ENCODE data around the gene TBC1D9B. TPM values are rescaled to one million over a fixed set of nuclear protein-coding genes. Genes with fewer than 3 reads are reported as not detected.

TBC1D9B gene
- polyA plus RNA-seq, 2 of the 4 experiments (the other 2 are of a cell fraction) = 37.2 to 64.7 TPM

- TF ChIP-seq GATA3 (IDR thresholded peaks at IDR 0.05; ENCODE audit: borderline replicate concordance) = no peak
- TF ChIP-seq, protein P1, sequence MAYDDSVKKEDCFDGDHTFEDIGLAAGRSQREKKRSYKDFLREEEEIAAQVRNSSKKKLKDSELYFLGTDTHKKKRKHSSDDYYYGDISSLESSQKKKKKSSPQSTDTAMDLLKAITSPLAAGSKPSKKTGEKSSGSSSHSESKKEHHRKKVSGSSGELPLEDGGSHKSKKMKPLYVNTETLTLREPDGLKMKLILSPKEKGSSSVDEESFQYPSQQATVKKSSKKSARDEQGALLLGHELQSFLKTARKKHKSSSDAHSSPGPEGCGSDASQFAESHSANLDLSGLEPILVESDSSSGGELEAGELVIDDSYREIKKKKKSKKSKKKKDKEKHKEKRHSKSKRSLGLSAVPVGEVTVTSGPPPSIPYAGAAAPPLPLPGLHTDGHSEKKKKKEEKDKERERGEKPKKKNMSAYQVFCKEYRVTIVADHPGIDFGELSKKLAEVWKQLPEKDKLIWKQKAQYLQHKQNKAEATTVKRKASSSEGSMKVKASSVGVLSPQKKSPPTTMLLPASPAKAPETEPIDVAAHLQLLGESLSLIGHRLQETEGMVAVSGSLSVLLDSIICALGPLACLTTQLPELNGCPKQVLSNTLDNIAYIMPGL (CRISPR knock-in tag; IDR thresholded peaks at IDR 0.05; ENCODE audit: borderline replicate concordance) = no peak
- no peak for TF ChIP-seq HOXA7 (CRISPR knock-in tag; IDR thresholded peaks at IDR 0.05)
- TF ChIP-seq ZC3H11A (IDR thresholded peaks at IDR 0.05) = no peak
- TF ChIP-seq ZSCAN20 (CRISPR knock-in tag; IDR thresholded peaks at IDR 0.05) = no peak
- TF ChIP-seq RAD21 (conservative IDR thresholded peaks at IDR 0.05 in 1 of 2, IDR thresholded peaks at IDR 0.05 in 1 of 2) = peak in 1 of 2 experiments; percentile 30; a peak in 2 of 5 replicates
- TF ChIP-seq TP53 (CRISPR knock-in tag; IDR thresholded peaks at IDR 0.05) = no peak
- no peak for TF ChIP-seq NFE2L2 (conservative IDR thresholded peaks at IDR 0.05; ENCODE audit: low read length)
These were observed 48.9 kb downstream of the TBC1D9B start, which contains the start of gene MRNIP (continued) for GRCh38 chr5:179858586-179859427.

DNA sequence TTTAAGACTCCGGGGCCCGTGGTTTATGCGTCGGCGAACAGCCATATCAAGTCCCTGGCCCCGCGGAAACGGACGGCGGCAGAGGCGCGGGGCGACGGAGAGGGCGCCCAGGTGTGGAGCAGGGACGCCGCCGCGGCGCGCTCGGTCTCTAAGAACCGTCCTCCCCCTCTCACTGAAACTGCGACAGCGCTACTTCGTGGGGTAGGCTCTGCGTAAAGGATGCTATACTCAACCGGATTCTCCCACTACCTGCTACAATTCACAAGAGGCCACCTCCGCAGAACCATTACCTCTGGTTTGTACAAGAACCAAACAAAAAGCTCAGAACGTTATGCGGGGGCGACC is 49.5 kb downstream of the TBC1D9B start:
- no peaks in the 10 kb centered on the region for H3K9me3 ChIP-seq
- TF ChIP-seq NPAS2 (CRISPR knock-in tag; IDR thresholded peaks at IDR 0.05; ENCODE audit: borderline replicate concordance) (no peak), HOXB13 (CRISPR knock-in tag; IDR thresholded peaks at IDR 0.05; ENCODE audit: low read depth) (no peak), ZC3H11A (IDR thresholded peaks at IDR 0.05) (no peak), RNF2 (IDR thresholded peaks at IDR 0.05; ENCODE audit: borderline replicate concordance, low read depth) (no peak), FOSB (CRISPR knock-in tag; IDR thresholded peaks at IDR 0.05) (no peak), JUN (IDR thresholded peaks at IDR 0.05) (no peak), EP300 (IDR thresholded peaks at IDR 0.05) (no peak), EHMT2 (IDR thresholded peaks at IDR 0.05; ENCODE audit: low read depth) (no peak), RAD21 (conservative IDR thresholded peaks at IDR 0.05 in 1 of 2, IDR thresholded peaks at IDR 0.05 in 1 of 2) (no peak), TFCP2L1 (CRISPR knock-in tag; IDR thresholded peaks at IDR 0.05) (no peak), PHF8 (IDR thresholded peaks at IDR 0.05; ENCODE audit: borderline replicate concordance, low read depth) (no peak), PBX3 (IDR thresholded peaks at IDR 0.05) (no peak), ZSCAN20 (CRISPR knock-in tag; IDR thresholded peaks at IDR 0.05) (no peak), MYC (IDR thresholded peaks at IDR 0.05; ENCODE audit: borderline replicate concordance, low read length) (no peak)
- TF ChIP-seq, protein P2, sequence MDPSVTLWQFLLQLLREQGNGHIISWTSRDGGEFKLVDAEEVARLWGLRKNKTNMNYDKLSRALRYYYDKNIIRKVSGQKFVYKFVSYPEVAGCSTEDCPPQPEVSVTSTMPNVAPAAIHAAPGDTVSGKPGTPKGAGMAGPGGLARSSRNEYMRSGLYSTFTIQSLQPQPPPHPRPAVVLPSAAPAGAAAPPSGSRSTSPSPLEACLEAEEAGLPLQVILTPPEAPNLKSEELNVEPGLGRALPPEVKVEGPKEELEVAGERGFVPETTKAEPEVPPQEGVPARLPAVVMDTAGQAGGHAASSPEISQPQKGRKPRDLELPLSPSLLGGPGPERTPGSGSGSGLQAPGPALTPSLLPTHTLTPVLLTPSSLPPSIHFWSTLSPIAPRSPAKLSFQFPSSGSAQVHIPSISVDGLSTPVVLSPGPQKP (IDR thresholded peaks at IDR 0.05; ENCODE audit: low read depth, low read length) = no peak
- TF ChIP-seq, protein P3, sequence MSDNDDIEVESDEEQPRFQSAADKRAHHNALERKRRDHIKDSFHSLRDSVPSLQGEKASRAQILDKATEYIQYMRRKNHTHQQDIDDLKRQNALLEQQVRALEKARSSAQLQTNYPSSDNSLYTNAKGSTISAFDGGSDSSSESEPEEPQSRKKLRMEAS (IDR thresholded peaks at IDR 0.05) = no peak
- ChIA-PET CTCF (interaction anchor here (2.5 kb wide), 1 partner anchor 56 kb away, joined by 10 read pairs; no protein-coding TSS in a partner anchor), POLR2A (interaction anchor here (1.5 kb wide), 1 partner anchor 38 kb away, joined by 4 read pairs; the partner anchor contains the start of gene SQSTM1)
- FAIRE-seq (no peak), DNase-seq (ENCODE audit: low read depth in 1 of 2, low spot score in 1 of 2) (peak in 1 of 2 experiments; percentile 52), ATAC-seq (peak; percentile 74)
- peaks cover 9% of the 10 kb centered on the region; the same call in 2 of the 3 replicates for H3K4me1 ChIP-seq
- H3K4me3 ChIP-seq = peak overlapping the region; percentile 75
- peak overlapping the region; percentile 89 to 95 for H3K27ac ChIP-seq
- WGBS (ENCODE audit: missing lambda C conversion rate) = 0% methylated on average over 26 of the region's 32 CpGs
- peak overlapping the region; percentile 80 for H3K4me2 ChIP-seq

Measured in A549 (cell line).